ENCODE results near the gene NDST4.

NDST4 gene

GRCh38 chr4:115113506-115114106 lies at the start of gene NDST4:
Gene NDST4 (minus strand): TSS chr4:115113620. CDS start chr4:115077036, 36,584 bp downstream.
- no peaks in the 10 kb centered on the region for H3K79me2 ChIP-seq (ENCODE audit: control insufficient read depth, insufficient read depth, low read length, unreplicated experiment)
- no peaks in the 10 kb centered on the region for H3K4me1 ChIP-seq (ENCODE audit: control insufficient read depth, insufficient read depth, low read length, unreplicated experiment)
- H3K36me3 ChIP-seq (ENCODE audit: insufficient read depth, low read length): no peaks in the 10 kb centered on the region
- H2AFZ ChIP-seq (ENCODE audit: low read length, unreplicated experiment): no peak within 1 kb of the TSS
- no peak within 1 kb of the TSS for H3K27ac ChIP-seq (ENCODE audit: low read depth, low read length)
- no peak within 1 kb of the TSS for H3K4me3 ChIP-seq (ENCODE audit: low read depth, low read length)
- H3K27me3 ChIP-seq (ENCODE audit: insufficient read depth, low read length): 0 out of 2 replicates have a peak, but pooled peaks cover 7% of the 10 kb centered on the region

GRCh38 chr4:115159141-115159540 lies 45.7 kb upstream of the NDST4 start:
- no peak overlapping the region for H2AFZ ChIP-seq (ENCODE audit: low read length, unreplicated experiment)
- no peaks in the 10 kb centered on the region for H3K79me2 ChIP-seq (ENCODE audit: control insufficient read depth, insufficient read depth, low read length, unreplicated experiment)
- no peaks in the 10 kb centered on the region for H3K36me3 ChIP-seq (ENCODE audit: insufficient read depth, low read length)
- no peak overlapping the region for H3K27ac ChIP-seq (ENCODE audit: low read depth, low read length)
- no peak overlapping the region for H3K4me3 ChIP-seq (ENCODE audit: low read depth, low read length)
- no peaks in the 10 kb centered on the region for H3K27me3 ChIP-seq (ENCODE audit: insufficient read depth, low read length)
- no peaks in the 10 kb centered on the region for H3K4me1 ChIP-seq (ENCODE audit: control insufficient read depth, insufficient read depth, low read length, unreplicated experiment)

- H3K27ac ChIP-seq (ENCODE audit: low read depth, low read length): no peak overlapping the region
- H3K36me3 ChIP-seq (ENCODE audit: insufficient read depth, low read length): no peaks in the 10 kb centered on the region
- no peaks in the 10 kb centered on the region for H3K4me1 ChIP-seq (ENCODE audit: control insufficient read depth, insufficient read depth, low read length, unreplicated experiment)
- no peaks in the 10 kb centered on the region for H3K27me3 ChIP-seq (ENCODE audit: insufficient read depth, low read length)
- H2AFZ ChIP-seq (ENCODE audit: low read length, unreplicated experiment): no peak overlapping the region
- no peaks in the 10 kb centered on the region for H3K79me2 ChIP-seq (ENCODE audit: control insufficient read depth, insufficient read depth, low read length, unreplicated experiment)
- H3K4me3 ChIP-seq (ENCODE audit: low read depth, low read length): no peak overlapping the region
Measured at GRCh38 chr4:115158296-115158695, 44.9 kb upstream of the NDST4 start.

GRCh38 chr4:115154826-115155225 lies 41.4 kb upstream of the NDST4 start:
- no peak overlapping the region for H3K4me3 ChIP-seq (ENCODE audit: low read depth, low read length)
- H2AFZ ChIP-seq (ENCODE audit: low read length, unreplicated experiment): no peak overlapping the region
- no peaks in the 10 kb centered on the region for H3K79me2 ChIP-seq (ENCODE audit: control insufficient read depth, insufficient read depth, low read length, unreplicated experiment)
- no peaks in the 10 kb centered on the region for H3K27me3 ChIP-seq (ENCODE audit: insufficient read depth, low read length)
- no peaks in the 10 kb centered on the region for H3K4me1 ChIP-seq (ENCODE audit: control insufficient read depth, insufficient read depth, low read length, unreplicated experiment)
- H3K27ac ChIP-seq (ENCODE audit: low read depth, low read length): no peak overlapping the region
- no peaks in the 10 kb centered on the region for H3K36me3 ChIP-seq (ENCODE audit: insufficient read depth, low read length)

GRCh38 chr4:115152965-115153364 lies 39.5 kb upstream of the NDST4 start:
- no peak overlapping the region for H3K27ac ChIP-seq (ENCODE audit: low read depth, low read length)
- H2AFZ ChIP-seq (ENCODE audit: low read length, unreplicated experiment): no peak overlapping the region
- no peaks in the 10 kb centered on the region for H3K4me1 ChIP-seq (ENCODE audit: control insufficient read depth, insufficient read depth, low read length, unreplicated experiment)
- no peaks in the 10 kb centered on the region for H3K27me3 ChIP-seq (ENCODE audit: insufficient read depth, low read length)
- no peaks in the 10 kb centered on the region for H3K36me3 ChIP-seq (ENCODE audit: insufficient read depth, low read length)
- H3K4me3 ChIP-seq (ENCODE audit: low read depth, low read length): no peak overlapping the region
- no peaks in the 10 kb centered on the region for H3K79me2 ChIP-seq (ENCODE audit: control insufficient read depth, insufficient read depth, low read length, unreplicated experiment)

- Histone ChIP-seq H3K27me3 (ENCODE audit: insufficient read depth, low read length) (no peaks in the 10 kb centered on the region), H3K79me2 (ENCODE audit: control insufficient read depth, insufficient read depth, low read length, unreplicated experiment) (no peaks in the 10 kb centered on the region), H2AFZ (ENCODE audit: low read length, unreplicated experiment) (no peak overlapping the region), H3K4me3 (ENCODE audit: low read depth, low read length) (no peak overlapping the region), H3K27ac (ENCODE audit: low read depth, low read length) (no peak overlapping the region), H3K36me3 (ENCODE audit: insufficient read depth, low read length) (no peaks in the 10 kb centered on the region), H3K4me1 (ENCODE audit: control insufficient read depth, insufficient read depth, low read length, unreplicated experiment) (no peaks in the 10 kb centered on the region)
Measured at GRCh38 chr4:115152081-115152480, 38.7 kb upstream of the NDST4 start.

GRCh38 chr4:115149106-115149505 lies 35.7 kb upstream of the NDST4 start:
- no peaks in the 10 kb centered on the region for H3K79me2 ChIP-seq (ENCODE audit: control insufficient read depth, insufficient read depth, low read length, unreplicated experiment)
- no peak overlapping the region for H3K27ac ChIP-seq (ENCODE audit: low read depth, low read length)
- no peaks in the 10 kb centered on the region for H3K4me1 ChIP-seq (ENCODE audit: control insufficient read depth, insufficient read depth, low read length, unreplicated experiment)
- no peak overlapping the region for H2AFZ ChIP-seq (ENCODE audit: low read length, unreplicated experiment)
- H3K4me3 ChIP-seq (ENCODE audit: low read depth, low read length): no peak overlapping the region
- H3K27me3 ChIP-seq (ENCODE audit: insufficient read depth, low read length): no peaks in the 10 kb centered on the region
- no peaks in the 10 kb centered on the region for H3K36me3 ChIP-seq (ENCODE audit: insufficient read depth, low read length)

- H3K79me2 ChIP-seq (ENCODE audit: control insufficient read depth, insufficient read depth, low read length, unreplicated experiment): no peaks in the 10 kb centered on the region
- no peak overlapping the region for H3K27ac ChIP-seq (ENCODE audit: low read depth, low read length)
- no peaks in the 10 kb centered on the region for H3K27me3 ChIP-seq (ENCODE audit: insufficient read depth, low read length)
- H3K4me1 ChIP-seq (ENCODE audit: control insufficient read depth, insufficient read depth, low read length, unreplicated experiment): no peaks in the 10 kb centered on the region
- H3K4me3 ChIP-seq (ENCODE audit: low read depth, low read length): no peak overlapping the region
- H2AFZ ChIP-seq (ENCODE audit: low read length, unreplicated experiment): no peak overlapping the region
- no peaks in the 10 kb centered on the region for H3K36me3 ChIP-seq (ENCODE audit: insufficient read depth, low read length)
Measured at GRCh38 chr4:115145393-115146160, 32.2 kb upstream of the NDST4 start.

- Histone ChIP-seq H3K79me2 (ENCODE audit: control insufficient read depth, insufficient read depth, low read length, unreplicated experiment) (no peaks in the 10 kb centered on the region), H3K4me1 (ENCODE audit: control insufficient read depth, insufficient read depth, low read length, unreplicated experiment) (no peaks in the 10 kb centered on the region), H3K4me3 (ENCODE audit: low read depth, low read length) (no peak overlapping the region), H3K36me3 (ENCODE audit: insufficient read depth, low read length) (no peaks in the 10 kb centered on the region), H3K27me3 (ENCODE audit: insufficient read depth, low read length) (no peaks in the 10 kb centered on the region), H3K27ac (ENCODE audit: low read depth, low read length) (no peak overlapping the region), H2AFZ (ENCODE audit: low read length, unreplicated experiment) (no peak overlapping the region)
Measured at GRCh38 chr4:115128037-115128436, 14.6 kb upstream of the NDST4 start.

- no peak overlapping the region for H2AFZ ChIP-seq (ENCODE audit: low read length, unreplicated experiment)
Measured at GRCh38 chr4:115126491-115126890, 13.1 kb upstream of the NDST4 start.

More at GRCh38 chr4:115126491-115126890, 13.1 kb upstream of the NDST4 start:
- Histone ChIP-seq H3K27ac (ENCODE audit: low read depth, low read length) (no peak overlapping the region), H3K27me3 (ENCODE audit: insufficient read depth, low read length) (no peaks in the 10 kb centered on the region), H3K4me3 (ENCODE audit: low read depth, low read length) (no peak overlapping the region), H3K4me1 (ENCODE audit: control insufficient read depth, insufficient read depth, low read length, unreplicated experiment) (no peaks in the 10 kb centered on the region), H3K36me3 (ENCODE audit: insufficient read depth, low read length) (no peaks in the 10 kb centered on the region), H3K79me2 (ENCODE audit: control insufficient read depth, insufficient read depth, low read length, unreplicated experiment) (no peaks in the 10 kb centered on the region)
